DND-41 (cell line): Measurements from ENCODE around the gene STRADB.
"Not testable (repeated sequence)": the region's sequence is repeated elsewhere in the genome, so short reads cannot be mapped to it uniquely, and the experiment has no call there.

Source experiments
- ATAC-seq: fragments of 200-7000 bp; cut with Tn5 transposase; 3 replicates; pipeline ENCODE4 v1.9.1; 2021; ENCODE audit warnings: low read depth; ENCODE audit not compliant: insufficient read depth
- DNase-seq: peaks from one replicate; pipeline ENCODE4 v3.0.0-alpha.2; 2020
- H2AFZ ChIP-seq: 2 replicates; pipeline ENCODE4 v1.6.0; 2012; ENCODE audit warnings: low read depth, low read length
- H3K27ac ChIP-seq: 2 replicates; pipeline ENCODE4 v1.5.1; 2012; ENCODE audit warnings: low read length, inconsistent platforms
- H3K27me3 ChIP-seq: fragments of 200-600 bp; sonication (generic); 2 replicates; pipeline ENCODE4 v1.6.0; 2012; ENCODE audit warnings: low read length, mild to moderate bottlenecking, inconsistent platforms; ENCODE audit not compliant: insufficient read depth, poor library complexity
- H3K36me3 ChIP-seq: 2 replicates; pipeline ENCODE4 v1.5.1; 2012; ENCODE audit warnings: low read length, inconsistent platforms; ENCODE audit not compliant: insufficient read depth
- H3K4me1 ChIP-seq: 2 replicates; pipeline ENCODE4 v1.5.1; 2012; ENCODE audit warnings: mild to moderate bottlenecking, low read length; ENCODE audit not compliant: insufficient read depth
- H3K4me2 ChIP-seq: 2 replicates; pipeline ENCODE4 v1.6.0; 2012; ENCODE audit warnings: mild to moderate bottlenecking, moderate library complexity, low read length, inconsistent platforms; ENCODE audit not compliant: insufficient read depth
- H3K4me3 ChIP-seq, 2 experiments: fragments of 200-600 bp in 1 of 2; shearing (Covaris generic) in 1 of 2; 2 replicates each; pipeline ENCODE4 v1.5.1; 2012 to 2016; ENCODE audit warnings: inconsistent platforms in 2 of 2, low read length in 2 of 2, mild to moderate bottlenecking in 2 of 2, low read depth in 1 of 2, moderate library complexity in 1 of 2
- H3K79me2 ChIP-seq: 2 replicates; pipeline ENCODE4 v1.6.0; 2012; ENCODE audit warnings: low read length, inconsistent platforms; ENCODE audit not compliant: insufficient read depth
- H3K9ac ChIP-seq: 2 replicates; pipeline ENCODE4 v1.6.0; 2012; ENCODE audit warnings: low read depth, mild to moderate bottlenecking, inconsistent platforms, low read length, moderate library complexity
- H3K9me3 ChIP-seq: 2 replicates; pipeline ENCODE4 v1.5.1; 2012; ENCODE audit warnings: low read length, moderate library complexity, mild to moderate bottlenecking, inconsistent platforms; ENCODE audit not compliant: insufficient read depth, severe bottlenecking
- H4K20me1 ChIP-seq: 2 replicates; pipeline ENCODE4 v1.6.0; 2012; ENCODE audit warnings: low read length; ENCODE audit not compliant: insufficient read depth
- CTCF ChIP-seq: IDR thresholded peaks from 2 replicates; pipeline ENCODE4 v1.5.1; 2012; ENCODE audit warnings: borderline replicate concordance, low read length, moderate library complexity, mild to moderate bottlenecking; ENCODE audit not compliant: poor library complexity, severe bottlenecking; ENCODE audit errors: extremely low read depth
- EZH2 ChIP-seq: IDR thresholded peaks from 3 replicates; pipeline ENCODE4 v1.6.1; 2012; ENCODE audit warnings: borderline replicate concordance, low read depth, mild to moderate bottlenecking, moderate library complexity, low read length, inconsistent platforms; ENCODE audit not compliant: severe bottlenecking

Gene STRADB

DNA sequence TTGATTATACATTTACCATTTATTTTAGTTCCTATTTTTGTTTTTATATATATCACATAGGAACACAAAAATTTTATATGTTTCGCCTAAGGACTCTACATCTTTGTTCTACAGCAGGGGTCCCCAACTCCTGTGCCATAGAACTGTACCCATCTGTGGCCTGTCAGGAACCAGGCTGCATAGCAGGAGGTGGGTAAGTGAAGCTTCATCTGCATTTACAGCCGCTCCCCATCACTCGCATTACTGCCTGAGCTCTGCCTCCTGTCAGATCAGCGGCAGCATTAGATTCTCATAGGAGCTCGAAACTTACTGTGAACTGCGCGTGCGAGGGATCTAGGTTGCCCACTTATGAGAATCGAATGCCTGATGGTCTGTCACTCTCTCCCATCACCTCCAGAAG lies 25.6 kb upstream of the STRADB start:
- no peaks in the 10 kb centered on the region for H3K27me3 ChIP-seq
- H3K4me3 ChIP-seq, result no peak overlapping the region
- DNase-seq (no peak), ATAC-seq (no peak)
- no peaks in the 10 kb centered on the region for H3K36me3 ChIP-seq
- H3K9ac ChIP-seq, result no peak overlapping the region
- H4K20me1 ChIP-seq, result no peaks in the 10 kb centered on the region
- no peaks in the 10 kb centered on the region for H3K4me1 ChIP-seq
- H3K27ac ChIP-seq, result no peak overlapping the region
- TF ChIP-seq EZH2 (no peak), CTCF (no peak)
- H3K9me3 ChIP-seq, result no peaks in the 10 kb centered on the region
- peaks cover 7% of the 10 kb centered on the region; the same call in 1 of the 2 replicates for H3K79me2 ChIP-seq
- H3K4me2 ChIP-seq, result no peak overlapping the region
- no peak overlapping the region for H2AFZ ChIP-seq

DNA sequence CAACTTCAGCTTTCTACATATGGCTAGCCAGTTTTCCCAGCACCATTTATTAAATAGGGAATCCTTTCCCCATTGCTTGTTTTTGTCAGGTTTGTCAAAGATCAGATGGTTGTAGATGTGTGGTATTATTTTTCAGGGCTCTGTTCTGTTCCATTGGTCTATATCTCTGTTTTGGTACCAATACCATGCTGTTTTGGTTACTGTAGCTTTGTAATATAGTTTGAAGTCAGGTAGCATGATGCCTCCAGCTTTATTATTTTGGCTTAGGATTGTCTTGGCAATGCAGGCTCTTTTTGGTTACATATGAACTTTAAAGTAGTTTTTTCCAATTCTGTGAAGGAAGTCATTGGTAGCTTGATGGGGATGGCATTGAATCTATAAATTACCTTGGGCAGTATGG lies 23.2 kb upstream of the STRADB start:
- DNase-seq, H3K27me3 ChIP-seq, H3K79me2 ChIP-seq, H2AFZ ChIP-seq, H3K4me1 ChIP-seq, ATAC-seq, H3K36me3 ChIP-seq, H3K4me2 ChIP-seq, H3K4me3 ChIP-seq, H4K20me1 ChIP-seq, H3K9ac ChIP-seq, H3K9me3 ChIP-seq, H3K27ac ChIP-seq: not testable (repeated sequence)

- not testable (repeated sequence) for H3K36me3 ChIP-seq, H3K9ac ChIP-seq, H3K4me3 ChIP-seq, H3K9me3 ChIP-seq, H3K4me2 ChIP-seq, H4K20me1 ChIP-seq, ATAC-seq, DNase-seq, H2AFZ ChIP-seq, H3K4me1 ChIP-seq, H3K27me3 ChIP-seq, H3K27ac ChIP-seq, H3K79me2 ChIP-seq
Observed at GRCh38 chr2:201429835-201430234, 21.7 kb upstream of the STRADB start.

DNA sequence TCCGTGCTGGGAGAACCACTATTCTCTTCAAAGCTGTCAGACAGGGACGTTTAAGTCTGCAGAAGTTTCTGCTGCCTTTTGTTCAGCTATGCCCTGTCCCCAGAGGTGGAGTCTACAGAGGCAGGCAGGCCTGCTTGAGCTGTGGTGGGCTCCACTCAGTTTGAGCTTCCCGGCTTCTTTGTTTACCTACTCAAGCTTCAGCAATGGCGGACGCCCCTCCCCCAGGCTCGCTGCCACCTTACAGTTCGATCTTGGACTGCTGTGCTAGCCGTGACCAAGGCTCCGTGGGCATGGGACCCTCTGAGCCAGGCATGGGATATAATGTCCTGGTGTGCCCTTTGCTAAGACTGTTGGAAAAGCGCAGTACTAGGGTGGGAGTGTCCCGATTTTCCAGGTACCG lies 21.2 kb upstream of the STRADB start:
- not testable (repeated sequence) for ATAC-seq, DNase-seq, H3K4me2 ChIP-seq, H3K9me3 ChIP-seq, H3K27ac ChIP-seq, H3K27me3 ChIP-seq, H3K9ac ChIP-seq, H3K4me1 ChIP-seq, H2AFZ ChIP-seq, H3K4me3 ChIP-seq, H3K36me3 ChIP-seq, H4K20me1 ChIP-seq, H3K79me2 ChIP-seq

DNA sequence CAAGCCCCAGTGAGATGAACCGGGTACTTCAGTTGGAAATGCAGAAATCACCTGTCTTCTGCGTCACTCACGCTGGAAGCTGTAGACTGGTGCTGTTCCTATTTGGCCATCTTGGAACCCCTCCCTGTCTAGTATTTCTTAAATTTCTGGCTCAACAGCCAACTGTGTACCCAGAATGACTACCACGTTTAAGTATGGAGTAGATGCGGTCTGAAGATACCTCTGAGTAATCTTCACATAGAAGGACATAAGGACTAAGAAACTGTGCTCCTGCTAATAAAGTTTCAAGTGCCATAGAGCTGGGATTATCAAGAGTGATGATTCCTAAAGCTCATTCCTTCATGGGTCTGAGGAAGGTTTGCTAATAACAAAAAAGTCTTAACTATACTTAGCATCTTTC lies 20.7 kb upstream of the STRADB start:
- Histone ChIP-seq H3K79me2 (no peaks in the 10 kb centered on the region), H3K9ac (no peak overlapping the region), H3K4me3 (no peak overlapping the region), H2AFZ (no peak overlapping the region), H3K4me1 (peaks cover 7% of the 10 kb centered on the region), H4K20me1 (no peaks in the 10 kb centered on the region), H3K9me3 (no peaks in the 10 kb centered on the region), H3K27ac (no peak overlapping the region), H3K36me3 (no peaks in the 10 kb centered on the region), H3K4me2 (no peak overlapping the region), H3K27me3 (no peaks in the 10 kb centered on the region)
- TF ChIP-seq CTCF (no peak), EZH2 (no peak)
- DNase-seq (no peak), ATAC-seq (no peak)
